ENCODE measurements around the gene GLS2.

GRCh38 chr12:56437430-56438176 lies 50.4 kb downstream of the GLS2 start:
- TF ChIP-seq ZNF777 (tag by site-specific recombination; IDR thresholded peaks at IDR 0.05; ENCODE audit: borderline replicate concordance) (no peak), ZNF776 (tag by site-specific recombination; IDR thresholded peaks at IDR 0.05; ENCODE audit: borderline replicate concordance) (no peak), MZF1 (tag by site-specific recombination; IDR thresholded peaks at IDR 0.05; ENCODE audit: borderline replicate concordance) (no peak), REST (tag by site-specific recombination; IDR thresholded peaks at IDR 0.05) (no peak), ZNF596 (tag by site-specific recombination; IDR thresholded peaks at IDR 0.05) (no peak), CTCF (tag by site-specific recombination; IDR thresholded peaks at IDR 0.05) (no peak), SETDB1 (IDR thresholded peaks at IDR 0.05; ENCODE audit: insufficient read length, low read length) (no peak), PBX3 (CRISPR knock-in tag; IDR thresholded peaks at IDR 0.05) (no peak), ZNF274 (IDR thresholded peaks at IDR 0.05; ENCODE audit: low read length) (no peak), ZNF274 (tag by site-specific recombination; IDR thresholded peaks at IDR 0.05; ENCODE audit: borderline replicate concordance) (no peak), ZNF571 (tag by site-specific recombination; IDR thresholded peaks at IDR 0.05) (no peak), SALL2 (tag by site-specific recombination; IDR thresholded peaks at IDR 0.05; ENCODE audit: borderline replicate concordance) (no peak)
